Measurements from ENCODE around the gene ARHGAP18.

ARHGAP18 gene

DNA sequence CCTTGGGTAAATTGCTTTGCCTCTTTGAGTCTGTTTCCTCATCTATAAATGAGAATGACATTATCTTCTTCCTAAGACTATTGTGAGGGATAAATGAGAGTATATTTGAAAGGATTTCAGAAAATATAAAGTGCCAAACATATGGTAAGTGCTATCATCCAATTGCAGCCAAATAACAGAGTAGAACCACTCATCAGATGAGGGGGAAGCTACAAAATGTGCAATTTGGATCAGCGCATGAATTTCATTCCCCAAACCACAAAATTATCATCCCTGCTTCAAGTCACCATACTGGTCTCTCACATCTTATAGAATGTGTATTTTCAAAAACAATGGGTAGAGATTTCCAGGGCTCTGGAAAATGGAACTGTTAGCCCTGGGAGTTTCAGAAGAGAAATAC, 158.5 kb downstream of the ARHGAP18 start:
- Histone ChIP-seq H3K9ac (ENCODE audit: low read length) (no peak overlapping the region), H3K27me3 (ENCODE audit: control insufficient read depth, insufficient read depth, low read length) (no peaks in the 10 kb centered on the region), H3K4me3 (ENCODE audit: low read depth, low read length) (no peak overlapping the region), H3K9me3 (ENCODE audit: control insufficient read depth, insufficient read depth, low read depth, low read length) (no peaks in the 10 kb centered on the region), H3K36me3 (ENCODE audit: control insufficient read depth, insufficient read depth, low read length) (no peaks in the 10 kb centered on the region), H3K27ac (ENCODE audit: low read depth, low read length) (no peak overlapping the region), H3K4me1 (ENCODE audit: control insufficient read depth, insufficient read depth, low read length) (peaks cover 2% of the 10 kb centered on the region; the same call in 1 of the 2 replicates)

DNA sequence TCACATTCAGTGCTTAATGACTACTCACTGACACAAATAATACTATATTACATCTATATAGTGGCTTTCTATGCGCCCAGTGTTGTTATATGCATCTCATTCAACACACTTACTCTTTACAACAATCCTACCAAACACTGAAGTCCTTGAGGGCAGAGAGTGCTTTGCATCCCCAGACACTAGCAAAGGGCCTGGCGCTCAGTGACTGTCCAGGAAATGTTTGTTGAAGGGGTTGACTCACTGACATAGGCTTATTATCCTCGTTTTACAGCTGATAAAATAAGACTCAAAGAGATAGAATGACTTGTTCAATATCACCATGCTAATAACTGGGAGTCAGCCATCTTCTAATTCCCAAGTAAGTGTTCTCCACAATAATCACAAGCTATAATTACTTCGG, 163.3 kb downstream of the ARHGAP18 start:
- H3K4me1 ChIP-seq (ENCODE audit: control insufficient read depth, insufficient read depth, low read length): no peaks in the 10 kb centered on the region
- no peak overlapping the region for H3K9ac ChIP-seq (ENCODE audit: low read length)
- H3K27ac ChIP-seq (ENCODE audit: low read depth, low read length): no peak overlapping the region
- no peaks in the 10 kb centered on the region for H3K9me3 ChIP-seq (ENCODE audit: control insufficient read depth, insufficient read depth, low read depth, low read length)
- H3K27me3 ChIP-seq (ENCODE audit: control insufficient read depth, insufficient read depth, low read length): no peaks in the 10 kb centered on the region
- H3K36me3 ChIP-seq (ENCODE audit: control insufficient read depth, insufficient read depth, low read length): no peaks in the 10 kb centered on the region
- no peak overlapping the region for H3K4me3 ChIP-seq (ENCODE audit: low read depth, low read length)

GRCh38 chr6:129544892-129545612, 164.9 kb downstream of the ARHGAP18 start:
- H3K9ac ChIP-seq (ENCODE audit: low read length): no peak overlapping the region
- no peak overlapping the region for H3K27ac ChIP-seq (ENCODE audit: low read depth, low read length)
- no peaks in the 10 kb centered on the region for H3K4me1 ChIP-seq (ENCODE audit: control insufficient read depth, insufficient read depth, low read length)
- H3K4me3 ChIP-seq (ENCODE audit: low read depth, low read length): no peak overlapping the region
- no peaks in the 10 kb centered on the region for H3K9me3 ChIP-seq (ENCODE audit: control insufficient read depth, insufficient read depth, low read depth, low read length)
- no peaks in the 10 kb centered on the region for H3K36me3 ChIP-seq (ENCODE audit: control insufficient read depth, insufficient read depth, low read length)
- no peaks in the 10 kb centered on the region for H3K27me3 ChIP-seq (ENCODE audit: control insufficient read depth, insufficient read depth, low read length)

- H3K36me3 ChIP-seq (ENCODE audit: control insufficient read depth, insufficient read depth, low read length): no peaks in the 10 kb centered on the region
- no peaks in the 10 kb centered on the region for H3K9me3 ChIP-seq (ENCODE audit: control insufficient read depth, insufficient read depth, low read depth, low read length)
- H3K9ac ChIP-seq (ENCODE audit: low read length): no peak overlapping the region
- no peak overlapping the region for H3K4me3 ChIP-seq (ENCODE audit: low read depth, low read length)
- no peaks in the 10 kb centered on the region for H3K27me3 ChIP-seq (ENCODE audit: control insufficient read depth, insufficient read depth, low read length)
- H3K27ac ChIP-seq (ENCODE audit: low read depth, low read length): no peak overlapping the region
- H3K4me1 ChIP-seq (ENCODE audit: control insufficient read depth, insufficient read depth, low read length): no peaks in the 10 kb centered on the region
These were observed 166.0 kb downstream of the ARHGAP18 start for GRCh38 chr6:129543981-129544380.

DNA sequence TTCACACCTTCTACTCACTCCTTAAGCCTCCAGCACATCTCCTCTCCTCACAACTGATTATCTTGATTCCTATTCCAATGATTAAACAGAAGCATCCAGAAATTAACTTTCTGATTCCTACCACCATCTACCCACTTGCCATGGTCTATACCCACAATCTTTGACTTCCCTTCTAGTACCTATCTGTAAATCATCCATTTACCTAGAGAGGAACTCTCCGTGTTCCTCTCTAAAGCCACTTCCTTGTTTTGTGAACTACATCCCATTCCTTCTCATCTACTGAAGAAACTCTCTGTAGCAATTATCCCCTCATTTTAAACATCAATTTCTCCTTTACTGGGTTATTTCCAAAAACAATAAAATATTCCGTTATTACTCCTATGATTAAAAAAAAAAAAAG, 167.3 kb downstream of the ARHGAP18 start:
- Histone ChIP-seq H3K27ac (ENCODE audit: low read depth, low read length) (no peak overlapping the region), H3K36me3 (ENCODE audit: control insufficient read depth, insufficient read depth, low read length) (no peaks in the 10 kb centered on the region), H3K9ac (ENCODE audit: low read length) (no peak overlapping the region), H3K4me1 (ENCODE audit: control insufficient read depth, insufficient read depth, low read length) (no peaks in the 10 kb centered on the region), H3K9me3 (ENCODE audit: control insufficient read depth, insufficient read depth, low read depth, low read length) (no peaks in the 10 kb centered on the region), H3K4me3 (ENCODE audit: low read depth, low read length) (no peak overlapping the region), H3K27me3 (ENCODE audit: control insufficient read depth, insufficient read depth, low read length) (no peaks in the 10 kb centered on the region)

DNA sequence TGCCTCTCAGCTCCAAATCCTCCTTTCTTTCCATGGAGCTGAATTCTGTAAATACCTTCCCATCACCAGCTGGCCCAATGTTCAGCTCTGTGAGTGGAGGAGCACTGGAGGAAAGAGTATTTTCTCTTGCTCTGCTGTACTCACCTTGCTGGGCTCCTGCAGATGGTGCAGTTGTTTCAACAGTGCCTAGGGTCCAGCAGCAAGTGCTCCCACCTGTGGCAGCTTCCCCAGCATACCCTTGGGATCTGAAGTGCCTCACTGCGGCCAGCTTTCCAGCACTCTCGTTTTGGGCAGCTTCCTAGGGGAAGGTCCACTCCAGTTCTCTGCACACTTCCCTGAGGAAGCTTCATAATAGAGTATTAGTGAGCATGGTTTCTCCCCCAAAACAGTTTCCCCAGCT, 170.9 kb downstream of the ARHGAP18 start:
- Histone ChIP-seq H3K27me3 (ENCODE audit: control insufficient read depth, insufficient read depth, low read length) (no peaks in the 10 kb centered on the region), H3K4me1 (ENCODE audit: control insufficient read depth, insufficient read depth, low read length) (no peaks in the 10 kb centered on the region), H3K9ac (ENCODE audit: low read length) (no peak overlapping the region), H3K36me3 (ENCODE audit: control insufficient read depth, insufficient read depth, low read length) (no peaks in the 10 kb centered on the region), H3K27ac (ENCODE audit: low read depth, low read length) (no peak overlapping the region), H3K4me3 (ENCODE audit: low read depth, low read length) (no peak overlapping the region), H3K9me3 (ENCODE audit: control insufficient read depth, insufficient read depth, low read depth, low read length) (no peaks in the 10 kb centered on the region)

DNA sequence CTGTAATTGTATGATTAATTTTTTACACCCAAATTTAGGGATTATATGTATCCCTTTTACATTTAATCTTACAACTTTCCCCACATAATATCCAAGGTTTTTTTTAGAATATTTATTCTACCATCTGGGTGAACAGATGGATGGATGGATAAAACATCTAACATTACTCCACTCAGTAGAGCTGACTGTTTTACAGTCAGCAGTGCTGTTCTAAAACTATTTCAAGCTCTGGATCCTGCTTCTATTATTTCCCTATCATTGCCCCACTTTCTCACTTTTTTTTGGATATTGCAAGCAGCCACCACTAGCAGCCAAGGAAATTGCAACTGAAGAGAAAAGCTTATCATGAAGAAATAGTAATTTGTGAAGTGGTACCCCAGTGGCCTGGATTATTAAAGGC, 173.7 kb downstream of the ARHGAP18 start:
- H3K36me3 ChIP-seq (ENCODE audit: control insufficient read depth, insufficient read depth, low read length): no peaks in the 10 kb centered on the region
- H3K9me3 ChIP-seq (ENCODE audit: control insufficient read depth, insufficient read depth, low read depth, low read length): no peaks in the 10 kb centered on the region
- no peaks in the 10 kb centered on the region for H3K4me1 ChIP-seq (ENCODE audit: control insufficient read depth, insufficient read depth, low read length)
- no peak overlapping the region for H3K9ac ChIP-seq (ENCODE audit: low read length)
- no peaks in the 10 kb centered on the region for H3K27me3 ChIP-seq (ENCODE audit: control insufficient read depth, insufficient read depth, low read length)
- H3K4me3 ChIP-seq (ENCODE audit: low read depth, low read length): no peak overlapping the region
- H3K27ac ChIP-seq (ENCODE audit: low read depth, low read length): no peak overlapping the region

DNA sequence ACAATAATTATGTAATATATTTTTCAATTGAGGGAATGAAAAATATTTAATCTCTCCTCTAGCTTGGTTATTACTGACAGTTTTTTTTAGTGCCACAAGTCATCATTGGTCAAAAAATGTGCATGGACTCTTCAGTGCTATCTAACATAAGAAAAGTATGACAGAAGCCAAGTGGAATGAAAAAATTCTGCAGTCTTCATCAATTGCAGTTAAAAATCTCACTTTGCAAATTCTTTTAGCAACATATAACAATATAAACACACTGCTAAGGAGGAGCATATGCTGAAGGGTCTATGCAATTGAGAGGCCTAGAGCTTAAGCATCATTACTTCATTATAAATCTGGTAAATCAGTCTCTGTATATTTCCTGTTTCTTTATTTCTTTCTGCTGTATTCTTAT, 175.1 kb downstream of the ARHGAP18 start:
- H3K9ac ChIP-seq (ENCODE audit: low read length): no peak overlapping the region
- H3K36me3 ChIP-seq (ENCODE audit: control insufficient read depth, insufficient read depth, low read length): no peaks in the 10 kb centered on the region
- no peaks in the 10 kb centered on the region for H3K27me3 ChIP-seq (ENCODE audit: control insufficient read depth, insufficient read depth, low read length)
- H3K27ac ChIP-seq (ENCODE audit: low read depth, low read length): no peak overlapping the region
- no peak overlapping the region for H3K4me3 ChIP-seq (ENCODE audit: low read depth, low read length)
- no peaks in the 10 kb centered on the region for H3K9me3 ChIP-seq (ENCODE audit: control insufficient read depth, insufficient read depth, low read depth, low read length)
- H3K4me1 ChIP-seq (ENCODE audit: control insufficient read depth, insufficient read depth, low read length): no peaks in the 10 kb centered on the region
